ENCODE data around the gene ZNF483. TPM values are rescaled to one million over a fixed set of nuclear protein-coding genes. Genes with fewer than 3 reads are reported as not detected.
"Not testable (repeated sequence)": the region's sequence is repeated elsewhere in the genome, so short reads cannot be mapped to it uniquely, and the experiment has no call there.

ZNF483 gene
- total RNA-seq, 2 experiments from 2014 or later = 2.2 to 2.3 TPM

GRCh38 chr9:111599955-111600343, 75.0 kb downstream of the ZNF483 start:
- DNase-seq (no peak), ATAC-seq (no peak)
- H3K27me3 Mint-ChIP-seq (ENCODE audit: low read depth) = peaks cover 39% of the 10 kb centered on the region
- ChIA-PET POLR2A (no interaction called here), CTCF (interaction anchor here (1.2 kb wide), 1 partner anchor 21 kb away, joined by 3 read pairs; no protein-coding TSS in a partner anchor)
- H3K36me3 Mint-ChIP-seq (ENCODE audit: low read depth) = no peaks in the 10 kb centered on the region
- H3K27ac Mint-ChIP-seq = no peak overlapping the region
- H3K4me1 Mint-ChIP-seq (ENCODE audit: low read depth) = peaks cover 22% of the 10 kb centered on the region
- no peaks in the 10 kb centered on the region for H3K9me3 Mint-ChIP-seq (ENCODE audit: insufficient read depth)
- peak overlapping the region; percentile 74 for H3K4me3 Mint-ChIP-seq

- Mint-ChIP-seq H3K4me3 (no peak overlapping the region), H3K27ac (no peak overlapping the region), H3K36me3 (ENCODE audit: low read depth) (no peaks in the 10 kb centered on the region), H3K9me3 (ENCODE audit: insufficient read depth) (no peaks in the 10 kb centered on the region), H3K27me3 (ENCODE audit: low read depth) (peaks cover 44% of the 10 kb centered on the region), H3K4me1 (ENCODE audit: low read depth) (peaks cover 22% of the 10 kb centered on the region)
- ATAC-seq (no peak), DNase-seq (no peak)
- POLR2A ChIA-PET = no interaction called here
- CTCF ChIA-PET = no interaction called here
Observed at GRCh38 chr9:111601237-111602018, 76.4 kb downstream of the ZNF483 start.

- DNase-seq (no peak), ATAC-seq (no peak)
- Mint-ChIP-seq H3K36me3 (ENCODE audit: low read depth) (no peaks in the 10 kb centered on the region), H3K4me3 (no peak overlapping the region), H3K9me3 (ENCODE audit: insufficient read depth) (no peaks in the 10 kb centered on the region), H3K27ac (no peak overlapping the region), H3K4me1 (ENCODE audit: low read depth) (peaks cover 17% of the 10 kb centered on the region), H3K27me3 (ENCODE audit: low read depth) (peaks cover 36% of the 10 kb centered on the region)
- CTCF ChIA-PET = no interaction called here
- POLR2A ChIA-PET = no interaction called here
Observed at GRCh38 chr9:111603041-111603440, 78.1 kb downstream of the ZNF483 start.

GRCh38 chr9:111604054-111604615, 79.2 kb downstream of the ZNF483 start:
- ATAC-seq (no peak), DNase-seq (no peak)
- H3K9me3 Mint-ChIP-seq (ENCODE audit: insufficient read depth) = no peaks in the 10 kb centered on the region
- ChIA-PET CTCF (no interaction called here), POLR2A (no interaction called here)
- H3K27ac Mint-ChIP-seq = no peak overlapping the region
- no peaks in the 10 kb centered on the region for H3K36me3 Mint-ChIP-seq (ENCODE audit: low read depth)
- peaks cover 32% of the 10 kb centered on the region for H3K27me3 Mint-ChIP-seq (ENCODE audit: low read depth)
- no peak overlapping the region for H3K4me3 Mint-ChIP-seq
- H3K4me1 Mint-ChIP-seq (ENCODE audit: low read depth) = peaks cover 9% of the 10 kb centered on the region

GRCh38 chr9:111605041-111605559, 80.1 kb downstream of the ZNF483 start:
- POLR2A ChIA-PET = no interaction called here

GRCh38 chr9:111610149-111610548, 85.2 kb downstream of the ZNF483 start:
- ChIA-PET POLR2A (interaction anchor here (0.6 kb wide), 1 partner anchor 249 kb away, joined by 4 read pairs; no protein-coding TSS in a partner anchor), CTCF (interaction anchor here (0.7 kb wide), 1 partner anchor 12 kb away, joined by 3 read pairs; no protein-coding TSS in a partner anchor)

More at GRCh38 chr9:111605041-111605559, 80.1 kb downstream of the ZNF483 start:
- H3K36me3 Mint-ChIP-seq (ENCODE audit: low read depth) = no peaks in the 10 kb centered on the region
- no peak for ATAC-seq
- CTCF ChIA-PET = no interaction called here
- no peak overlapping the region for H3K4me3 Mint-ChIP-seq
- no peak overlapping the region for H3K27ac Mint-ChIP-seq
- H3K4me1 Mint-ChIP-seq (ENCODE audit: low read depth) = peaks cover under 1% of the 10 kb centered on the region
- no peaks in the 10 kb centered on the region for H3K9me3 Mint-ChIP-seq (ENCODE audit: insufficient read depth)
- H3K27me3 Mint-ChIP-seq (ENCODE audit: low read depth) = peaks cover 26% of the 10 kb centered on the region
- no peak for DNase-seq

GRCh38 chr9:111610845-111611244, 85.9 kb downstream of the ZNF483 start:
- POLR2A ChIA-PET = no interaction called here
- Mint-ChIP-seq H3K27me3 (ENCODE audit: low read depth) (peaks cover 14% of the 10 kb centered on the region), H3K27ac (no peak overlapping the region), H3K36me3 (ENCODE audit: low read depth) (no peaks in the 10 kb centered on the region), H3K4me3 (no peak overlapping the region), H3K4me1 (ENCODE audit: low read depth) (no peaks in the 10 kb centered on the region), H3K9me3 (ENCODE audit: insufficient read depth) (no peaks in the 10 kb centered on the region)
- CTCF ChIA-PET = no interaction called here
- DNase-seq (no peak), ATAC-seq (no peak)

More at GRCh38 chr9:111610149-111610548, 85.2 kb downstream of the ZNF483 start:
- DNase-seq = no peak
- Mint-ChIP-seq H3K4me3 (no peak overlapping the region), H3K27me3 (ENCODE audit: low read depth) (peaks cover 18% of the 10 kb centered on the region), H3K27ac (no peak overlapping the region), H3K4me1 (ENCODE audit: low read depth) (no peaks in the 10 kb centered on the region), H3K36me3 (ENCODE audit: low read depth) (no peaks in the 10 kb centered on the region), H3K9me3 (ENCODE audit: insufficient read depth) (no peaks in the 10 kb centered on the region)
- ATAC-seq = no peak

GRCh38 chr9:111613436-111614040, 88.6 kb downstream of the ZNF483 start:
- no peak overlapping the region for H3K27ac Mint-ChIP-seq
- no peaks in the 10 kb centered on the region for H3K4me1 Mint-ChIP-seq (ENCODE audit: low read depth)
- H3K9me3 Mint-ChIP-seq (ENCODE audit: insufficient read depth) = no peaks in the 10 kb centered on the region
- peaks cover 15% of the 10 kb centered on the region for H3K27me3 Mint-ChIP-seq (ENCODE audit: low read depth)
- ChIA-PET POLR2A (no interaction called here), CTCF (interaction anchor here (1.2 kb wide), 1 partner anchor 15 kb away, joined by 5 read pairs; no protein-coding TSS in a partner anchor)
- no peak overlapping the region for H3K4me3 Mint-ChIP-seq
- ATAC-seq (no peak), DNase-seq (no peak)
- no peaks in the 10 kb centered on the region for H3K36me3 Mint-ChIP-seq (ENCODE audit: low read depth)

- Mint-ChIP-seq H3K27me3 (ENCODE audit: low read depth) (peaks cover 9% of the 10 kb centered on the region), H3K4me3 (no peak overlapping the region), H3K27ac (no peak overlapping the region), H3K9me3 (ENCODE audit: insufficient read depth) (no peaks in the 10 kb centered on the region), H3K4me1 (ENCODE audit: low read depth) (no peaks in the 10 kb centered on the region), H3K36me3 (ENCODE audit: low read depth) (no peaks in the 10 kb centered on the region)
- no peak for ATAC-seq
- ChIA-PET CTCF (interaction anchor here (0.8 kb wide), 1 partner anchor 18 kb away, joined by 3 read pairs; no protein-coding TSS in a partner anchor), POLR2A (interaction anchor here (0.6 kb wide), 1 partner anchor 62 kb away, joined by 3 read pairs; no protein-coding TSS in a partner anchor)
- DNase-seq = no peak
Observed at GRCh38 chr9:111615928-111616327, 90.9 kb downstream of the ZNF483 start.

GRCh38 chr9:111617349-111617748, 92.4 kb downstream of the ZNF483 start:
- POLR2A ChIA-PET; H3K4me3 Mint-ChIP-seq; DNase-seq; H3K9me3 Mint-ChIP-seq (ENCODE audit: insufficient read depth); H3K36me3 Mint-ChIP-seq (ENCODE audit: low read depth); H3K4me1 Mint-ChIP-seq (ENCODE audit: low read depth); ATAC-seq; CTCF ChIA-PET; H3K27me3 Mint-ChIP-seq (ENCODE audit: low read depth); H3K27ac Mint-ChIP-seq: not testable (repeated sequence)

- Mint-ChIP-seq H3K36me3 (ENCODE audit: low read depth) (no peaks in the 10 kb centered on the region), H3K4me1 (ENCODE audit: low read depth) (no peaks in the 10 kb centered on the region), H3K4me3 (no peak overlapping the region), H3K9me3 (ENCODE audit: insufficient read depth) (no peaks in the 10 kb centered on the region), H3K27ac (no peak overlapping the region), H3K27me3 (ENCODE audit: low read depth) (peaks cover 10% of the 10 kb centered on the region)
- DNase-seq = peak; percentile 50
- ATAC-seq = peak; percentile 71
- ChIA-PET CTCF (interaction anchor here (0.6 to 3.9 kb wide), 12 partner anchors 9 to 744 kb away, joined by 3 to 28 read pairs (median 4); partner anchors contain the start of genes DNAJC25 and PTGR1), POLR2A (interaction anchor here (1.0 kb wide), 1 partner anchor 40 kb away, joined by 3 read pairs; no protein-coding TSS in a partner anchor)
Observed at GRCh38 chr9:111621895-111622480, 97.0 kb downstream of the ZNF483 start.
